HepG2 (cell line): ENCODE data around the gene OTOP3. TPM values are rescaled to one million over a fixed set of nuclear protein-coding genes. Genes with fewer than 3 reads are reported as not detected.

Experiments
- ATAC-seq: fragments of 200-7000 bp; cut with Tn5 transposase; 3 replicates; pipeline ENCODE4 v1.9.1; 2020; ENCODE audit warnings: mild to moderate bottlenecking, moderate library complexity
- BruUV-seq: library from RNA; stranded (reverse); fragments of 400-500 nt; replicated peaks from 2 replicates; lab custom pipeline; 2021; lab: Mats Ljungman, UMichigan
- CTCF ChIA-PET: fragments of 300-600 bp; formaldehyde crosslinking; extraction: SDS; loops from one replicate; lab custom pipeline; 2021; ENCODE audit warnings: low total read pairs, inconsistent platforms, low intra/inter-chr PET ratio; lab: Yijun Ruan, JAX
- POLR2A ChIA-PET: fragments of 350-600 bp; sonication (Branson Sonifier 250); formaldehyde crosslinking; loops from one replicate; lab custom pipeline; 2020; ENCODE audit warnings: antibody characterized with exemption, inconsistent platforms; lab: Yijun Ruan, JAX
- DNase-seq: peaks from one replicate; pipeline ENCODE4 v3.0.0-alpha.2; 2015; ENCODE audit warnings: low spot score
- FAIRE-seq: peaks from 3 replicates; lab custom pipeline; 2011; peaks lifted over from hg19 to GRCh38; lab: Jason Lieb, UNC
- H2AFZ ChIP-seq: one replicate; pipeline ENCODE4 v1.6.1; 2011; ENCODE audit warnings: low read length, inconsistent platforms
- H3K27ac ChIP-seq: fragments of 300-600 bp; 3 replicates; pipeline ENCODE4 v1.8.0; 2011; ENCODE audit warnings: mixed run types, mild to moderate bottlenecking, mixed read lengths, low read length, inconsistent platforms; ENCODE audit not compliant: insufficient read depth; ENCODE audit errors: extremely low read length
- H3K27me3 ChIP-seq, 2 experiments: fragments of 200-600 bp in 1 of 2; 2 replicates in 1 of 2; 3 replicates in 1 of 2; pipeline versions ENCODE4 v1.6.0 to v1.8.0; 2011; ENCODE audit warnings: low read length in 2 of 2, mild to moderate bottlenecking in 2 of 2, moderate library complexity in 2 of 2, inconsistent platforms in 1 of 2; ENCODE audit not compliant: insufficient read depth in 2 of 2, control insufficient read depth in 1 of 2
- H3K36me3 ChIP-seq, 2 experiments: fragments of 200-600 bp in 1 of 2; replicated peaks in 1 of 2; 2 replicates in 1 of 2; 3 replicates in 1 of 2; pipeline versions ENCODE4 v1.5.1 to v1.8.0; 2011; ENCODE audit warnings: low read length in 2 of 2, inconsistent platforms in 1 of 2; ENCODE audit not compliant: insufficient read depth in 2 of 2, control insufficient read depth in 1 of 2
- H3K4me1 ChIP-seq: 2 replicates; pipeline ENCODE4 v1.5.1; 2012; ENCODE audit warnings: low read length, inconsistent platforms; ENCODE audit not compliant: insufficient read depth
- H3K4me2 ChIP-seq: 2 replicates; pipeline ENCODE4 v1.6.0; 2011; ENCODE audit warnings: low read depth, low read length, inconsistent platforms
- H3K4me3 ChIP-seq, 3 experiments: fragments of 200-600 bp in 1 of 3; sonication (generic), shearing (Covaris generic) in 1 of 3; replicated peaks in 1 of 3; 2 replicates each; pipeline ENCODE4 v1.5.1; 2011 to 2016; ENCODE audit warnings: low read length in 3 of 3, inconsistent platforms in 2 of 3, low read depth in 2 of 3, mild to moderate bottlenecking in 2 of 3, control low read depth in 1 of 3, mixed read lengths in 1 of 3; ENCODE audit not compliant: insufficient read depth in 1 of 3
- H3K79me2 ChIP-seq: one replicate; pipeline ENCODE4 v1.6.1; 2011; ENCODE audit warnings: low read length, inconsistent platforms; ENCODE audit not compliant: insufficient read depth
- H3K9ac ChIP-seq: 2 replicates; pipeline ENCODE4 v1.6.0; 2011; ENCODE audit warnings: mild to moderate bottlenecking, low read depth, low read length, inconsistent platforms; ENCODE audit not compliant: insufficient read depth
- H3K9me3 ChIP-seq: 2 replicates; pipeline ENCODE4 v1.5.1; 2012; ENCODE audit warnings: mild to moderate bottlenecking, low read length
- H4K20me1 ChIP-seq: 2 replicates; pipeline ENCODE4 v1.6.0; 2011; ENCODE audit warnings: inconsistent platforms, mild to moderate bottlenecking, low read length, moderate library complexity; ENCODE audit not compliant: insufficient read depth
- ETV6 ChIP-seq: sonication (generic); formaldehyde crosslinking; conservative IDR thresholded peaks from 2 replicates; pipeline ENCODE4 v1.4.0; 2020; ENCODE audit warnings: missing genetic modification reagents
- EZH2 ChIP-seq: conservative IDR thresholded peaks from 2 replicates; pipeline ENCODE4 v1.6.1; 2012; ENCODE audit warnings: mild to moderate bottlenecking, low read depth, low read length, moderate library complexity
- FOXC1 ChIP-seq: sonication (generic); formaldehyde crosslinking; IDR thresholded peaks from 2 replicates; pipeline ENCODE4 v1.8.0; 2022; ENCODE audit warnings: mild to moderate bottlenecking, missing genetic modification reagents, borderline replicate concordance
- FOXO1 ChIP-seq: sonication (generic); formaldehyde crosslinking; IDR thresholded peaks from 2 replicates; pipeline ENCODE4 v1.4.0; 2020; ENCODE audit warnings: missing genetic modification reagents
- GTF2F1 ChIP-seq: fragments of 150-350 bp; IDR thresholded peaks from 2 replicates; pipeline ENCODE4 v1.6.1; 2014; ENCODE audit warnings: low read length
- HBP1 ChIP-seq: IDR thresholded peaks from 2 replicates; pipeline ENCODE4 v1.6.1; 2016; ENCODE audit warnings: low read depth, control low read depth
- JDP2 ChIP-seq: sonication (generic); formaldehyde crosslinking; IDR thresholded peaks from 2 replicates; pipeline ENCODE4 v1.8.1; 2022; ENCODE audit warnings: missing genetic modification reagents, borderline replicate concordance
- MAZ ChIP-seq, 2 experiments: sonication (generic) in 1 of 2; formaldehyde crosslinking in 1 of 2; IDR thresholded peaks; 2 replicates each; pipeline versions ENCODE4 v1.5.0 to v1.6.1; 2012 to 2020; ENCODE audit warnings: low read depth in 2 of 2, mild to moderate bottlenecking in 2 of 2, borderline replicate concordance in 1 of 2, improper control_type of control experiment in 1 of 2, low read length in 1 of 2, missing genetic modification reagents in 1 of 2, moderate library complexity in 1 of 2
- PHF8 ChIP-seq: sonication (generic); formaldehyde crosslinking; IDR thresholded peaks from 2 replicates; pipeline ENCODE4 v1.5.0; 2020; ENCODE audit warnings: missing genetic modification reagents
- RAD51 ChIP-seq: fragments of 450-650 bp; IDR thresholded peaks from 2 replicates; pipeline ENCODE4 v1.6.1; 2016; ENCODE audit warnings: borderline replicate concordance
- REPIN1 ChIP-seq: sonication (generic); formaldehyde crosslinking; IDR thresholded peaks from 2 replicates; pipeline ENCODE4 v1.8.0; 2022; ENCODE audit warnings: missing genetic modification reagents, low read depth, mild to moderate bottlenecking, borderline replicate concordance
- RORA ChIP-seq: sonication (generic); formaldehyde crosslinking; IDR thresholded peaks from 2 replicates; pipeline ENCODE4 v1.5.0; 2020; ENCODE audit warnings: mild to moderate bottlenecking, missing genetic modification reagents, moderate library complexity
- SOX5 ChIP-seq: IDR thresholded peaks from 2 replicates; pipeline ENCODE4 v1.6.1; 2016; ENCODE audit warnings: borderline replicate concordance
- TBX2 ChIP-seq: sonication (generic); formaldehyde crosslinking; IDR thresholded peaks from 2 replicates; pipeline ENCODE4 v1.5.0; 2020; ENCODE audit warnings: missing genetic modification reagents, mild to moderate bottlenecking, borderline replicate concordance
- TCF7 ChIP-seq: sonication (generic); IDR thresholded peaks from 2 replicates; pipeline ENCODE4 v1.6.1; 2016; ENCODE audit warnings: antibody characterized with exemption, low read depth
- TOPORS ChIP-seq: sonication (generic); formaldehyde crosslinking; IDR thresholded peaks from 2 replicates; pipeline ENCODE4 v1.8.0; 2023; ENCODE audit warnings: mild to moderate bottlenecking, missing genetic modification reagents
- ZBTB37 ChIP-seq: sonication (generic); formaldehyde crosslinking; IDR thresholded peaks from 2 replicates; pipeline ENCODE4 v1.4.0; 2020; ENCODE audit warnings: mild to moderate bottlenecking, missing genetic modification reagents
- ZMYM4 ChIP-seq: sonication (generic); formaldehyde crosslinking; IDR thresholded peaks from 2 replicates; pipeline ENCODE4 v1.8.1; 2023; ENCODE audit warnings: mild to moderate bottlenecking, missing genetic modification reagents
- ZNF24 ChIP-seq: fragments of 450-650 bp; IDR thresholded peaks from 2 replicates; pipeline ENCODE4 v1.6.1; 2017; ENCODE audit warnings: antibody characterized with exemption, mild to moderate bottlenecking
- ZNF296 ChIP-seq: sonication (generic); formaldehyde crosslinking; conservative IDR thresholded peaks from 2 replicates; pipeline ENCODE4 v1.5.0; 2020; ENCODE audit warnings: mild to moderate bottlenecking, missing genetic modification reagents
- ZNF350 ChIP-seq: sonication (generic); formaldehyde crosslinking; IDR thresholded peaks from 2 replicates; pipeline ENCODE4 v1.4.0; 2020; ENCODE audit warnings: mild to moderate bottlenecking, low read depth, missing genetic modification reagents, borderline replicate concordance
- WGBS: methylation state at CpG from one replicate; pipeline ENCODE4 v1.1.6; 2017; ENCODE audit warnings: low lambda C conversion rate; 5-methylcytosine and 5-hydroxymethylcytosine counted together
- in situ Hi-C: cut with HindIII; loops from 2 replicates; pipeline ENCODE4 v1.10.0; 2017; ENCODE audit warnings: low pct_unique_long_range_greater_than_20kb; ENCODE audit not compliant: extremely low pct_ligation_motif_present
- intact Hi-C: fragments of 100-400 bp; cut with micrococcal nuclease; formaldehyde crosslinking; loops from one replicate; pipeline ENCODE4 v1.10.0; 2022; ENCODE audit not compliant: unreplicated experiment
- polyA plus RNA-seq, 8 experiments: library from polyadenylated mRNA; depleted of rRNA in 3 of 8; stranded (reverse) in 7 of 8; unstranded in 1 of 8; fragments of >200 nt; fragmentation: Illumina TruSeq in 4 of 8; extraction: Trizol in 4 of 8; gene quantifications; 2 replicates each; pipeline versions ENCODE4 v1.2.1 to v1.2.3, GENCODE V29; 2011 to 2016; ENCODE audit warnings: low read depth in 4 of 8, missing spikeins in 1 of 8, mixed read lengths in 1 of 8; ENCODE audit not compliant: insufficient read depth in 1 of 8
- total RNA-seq, 5 experiments: library from RNA; depleted of rRNA; stranded (reverse); fragments of >200 nt; fragmentation: Illumina TruSeq; extraction: Trizol; gene quantifications; 2 replicates each; pipeline ENCODE4 v1.2.3, GENCODE V29; 2016; ENCODE audit warnings: low read depth in 1 of 5
- TF ChIP-seq, protein P1 (sequence below): sonication (generic); formaldehyde crosslinking; IDR thresholded peaks from 2 replicates; pipeline ENCODE4 v1.4.0; 2020; ENCODE audit warnings: missing genetic modification reagents

OTOP3 gene
- total and polyA plus RNA-seq, 2 of the 13 experiments (the other 11 are each of a cell fraction or from before 2014, with no cell fraction given), result not detected

- Histone ChIP-seq H3K27me3 (peaks cover 10 to 63% of the 10 kb centered on the region in 2 experiments), H2AFZ (no peak overlapping the region), H3K4me3 (peak overlapping the region; percentile 26 to 61 (median 41); a peak in 4 of 6 replicates), H3K36me3 (no peaks in the 10 kb centered on the region), H3K27ac (no peak overlapping the region), H3K4me1 (peaks cover 26% of the 10 kb centered on the region), H3K9me3 (no peaks in the 10 kb centered on the region), H3K9ac (no peak overlapping the region), H3K4me2 (peak overlapping the region; percentile 77), H4K20me1 (no peaks in the 10 kb centered on the region), H3K79me2 (no peaks in the 10 kb centered on the region)
- intact Hi-C loops (no loop called here), in situ Hi-C loops (no loop called here)
- DNase-seq (no peak), ATAC-seq (peak; percentile 33), FAIRE-seq (no peak)
- BruUV-seq, result no TSS peak
- ChIA-PET POLR2A (interaction anchor here (1.4 kb wide), 1 partner anchor 21 kb away, joined by 9 read pairs; the partner anchor contains the start of gene FDXR), CTCF (no interaction called here)
- under 1% methylated on average over 13 of the region's 22 CpGs for WGBS
- TF ChIP-seq GTF2F1, result no peak
- no peak for TF ChIP-seq RORA
- TF ChIP-seq RAD51, result no peak
- TF ChIP-seq MAZ (IDR thresholded peaks at IDR 0.05; ENCODE audit: borderline replicate concordance, low read depth, low read length), result no peak
- no peak for TF ChIP-seq MAZ (CRISPR knock-in tag; IDR thresholded peaks at IDR 0.05; ENCODE audit: low read depth)
- TF ChIP-seq ETV6 (CRISPR knock-in tag), result no peak
- TF ChIP-seq REPIN1, result no peak
- TF ChIP-seq TCF7, result no peak
- no peak for TF ChIP-seq TOPORS (CRISPR knock-in tag)
- TF ChIP-seq TBX2, result peak; percentile 6; the same call in 1 of the 2 replicates
- 0 out of 2 replicates have a peak, but pooled peaks have one; percentile 79 for TF ChIP-seq EZH2
- no peak for TF ChIP-seq HBP1 (CRISPR knock-in tag)
- no peak for TF ChIP-seq ZNF24
- TF ChIP-seq FOXO1 (CRISPR knock-in tag), result no peak
- no peak for TF ChIP-seq ZNF296
- no peak for TF ChIP-seq ZMYM4 (CRISPR knock-in tag)
- TF ChIP-seq FOXC1 (CRISPR knock-in tag), result 0 out of 2 replicates have a peak, but pooled peaks have one; percentile 0
- TF ChIP-seq, protein P1, sequence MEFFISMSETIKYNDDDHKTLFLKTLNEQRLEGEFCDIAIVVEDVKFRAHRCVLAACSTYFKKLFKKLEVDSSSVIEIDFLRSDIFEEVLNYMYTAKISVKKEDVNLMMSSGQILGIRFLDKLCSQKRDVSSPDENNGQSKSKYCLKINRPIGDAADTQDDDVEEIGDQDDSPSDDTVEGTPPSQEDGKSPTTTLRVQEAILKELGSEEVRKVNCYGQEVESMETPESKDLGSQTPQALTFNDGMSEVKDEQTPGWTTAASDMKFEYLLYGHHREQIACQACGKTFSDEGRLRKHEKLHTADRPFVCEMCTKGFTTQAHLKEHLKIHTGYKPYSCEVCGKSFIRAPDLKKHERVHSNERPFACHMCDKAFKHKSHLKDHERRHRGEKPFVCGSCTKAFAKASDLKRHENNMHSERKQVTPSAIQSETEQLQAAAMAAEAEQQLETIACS (CRISPR knock-in tag), result no peak
- TF ChIP-seq ZNF350 (CRISPR knock-in tag), result no peak
- no peak for TF ChIP-seq ZBTB37 (CRISPR knock-in tag)
- TF ChIP-seq SOX5 (CRISPR knock-in tag), result no peak
- no peak for TF ChIP-seq PHF8 (CRISPR knock-in tag)
- no peak for TF ChIP-seq JDP2 (CRISPR knock-in tag)
Observed at GRCh38 chr17:74893936-74894671, 41.6 kb upstream of the OTOP3 start.
